Measurements from ENCODE around the gene EIF2AK2.

EIF2AK2 gene

DNA sequence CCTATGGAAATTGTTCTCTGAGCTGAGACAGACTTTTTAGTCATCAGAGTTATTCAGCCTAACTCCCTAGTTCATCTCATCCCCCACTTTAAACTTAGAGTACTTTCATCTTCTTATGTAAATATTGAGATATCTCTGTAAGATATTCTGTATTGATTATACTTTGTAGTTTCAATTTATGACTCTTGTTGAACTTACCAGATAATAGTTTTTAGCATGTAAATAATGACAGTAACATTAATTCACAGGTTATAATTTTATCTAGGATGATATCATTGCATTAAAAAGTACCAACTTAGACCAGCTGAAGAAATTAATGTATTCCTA, 14.8 kb upstream of the EIF2AK2 start:
- DNase-seq (ENCODE audit: low spot score), result no peak

DNA sequence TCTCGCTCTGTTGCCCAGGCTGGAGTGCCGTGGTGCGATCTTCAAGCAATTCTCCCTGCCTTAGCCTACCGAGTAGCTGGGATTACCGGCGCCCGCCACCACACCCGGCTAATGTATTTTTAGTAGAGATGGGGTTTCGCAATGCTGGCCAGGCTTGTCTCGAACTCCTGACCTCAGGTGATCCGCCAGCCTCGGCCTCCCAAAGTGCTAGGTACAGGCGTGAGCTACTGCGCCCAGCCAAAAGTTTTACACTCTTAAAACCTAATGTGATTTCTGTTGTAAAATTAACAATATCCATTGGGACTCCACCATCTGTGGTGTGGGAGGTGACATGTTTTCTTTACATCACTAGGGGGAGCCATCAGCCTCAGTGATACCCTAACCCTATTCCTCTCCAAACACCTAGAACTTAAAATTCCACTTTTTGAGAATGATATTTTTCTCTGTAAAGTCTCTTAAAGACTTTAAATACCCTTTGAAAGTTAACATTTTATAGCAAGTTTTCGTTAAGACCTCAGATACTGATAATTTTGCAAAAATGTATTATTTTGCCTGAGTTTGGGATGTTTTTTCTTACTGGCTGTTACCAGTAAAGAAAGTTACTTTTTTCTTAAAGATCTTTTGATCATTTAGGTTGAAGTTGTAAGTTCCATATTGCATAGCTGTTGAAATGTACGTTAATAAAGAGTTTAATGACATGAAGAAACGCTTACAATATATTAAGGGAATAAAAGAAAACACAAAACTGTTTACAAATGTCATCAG, 11.6 kb upstream of the EIF2AK2 start:
- DNase-seq (ENCODE audit: low spot score), result peak; percentile 72

GRCh38 chr2:37167636-37168180, 10.9 kb upstream of the EIF2AK2 start:
- DNase-seq (ENCODE audit: low spot score), result no peak

- DNase-seq (ENCODE audit: low spot score), result no peak
Observed at GRCh38 chr2:37164757-37165156, 8.0 kb upstream of the EIF2AK2 start.

DNA sequence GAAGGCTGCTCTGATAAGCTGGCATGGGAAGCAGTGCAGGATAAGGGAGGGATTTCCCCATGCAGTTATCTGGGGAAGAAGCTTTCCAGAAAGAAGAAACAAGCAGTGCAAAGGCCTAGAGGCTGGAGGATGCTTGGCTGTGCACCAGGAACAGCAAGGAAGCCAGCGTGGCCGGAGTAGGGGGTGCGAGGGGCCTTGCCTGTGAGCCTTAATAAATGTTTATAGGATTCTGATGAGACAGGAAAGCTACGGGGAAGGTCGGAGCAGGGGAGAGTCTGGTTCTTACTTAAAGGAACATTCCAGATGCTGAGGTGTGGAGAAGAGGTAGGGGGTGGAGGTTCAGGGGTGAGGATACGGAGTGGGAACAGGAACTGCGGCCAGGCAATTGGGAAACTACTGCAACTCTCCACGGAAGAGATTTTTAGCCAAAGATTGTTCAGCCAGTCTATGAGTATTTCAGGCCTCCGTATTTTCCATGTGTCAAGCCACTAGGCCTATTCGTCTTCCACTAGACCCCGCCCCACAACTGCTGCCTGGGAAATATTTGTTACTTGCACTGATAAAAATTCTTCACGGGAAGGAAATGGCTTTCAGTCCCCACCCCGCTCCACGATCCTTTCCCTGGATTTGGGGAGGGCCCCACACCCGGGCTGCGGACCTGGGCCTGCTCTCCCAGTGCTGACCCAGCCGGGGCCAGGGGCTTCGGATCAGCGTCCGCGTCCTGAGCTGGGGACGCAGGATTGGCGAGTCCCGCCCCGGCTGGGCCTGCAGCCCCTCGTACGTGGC, 516 bp downstream of the EIF2AK2 start:
- DNase-seq (ENCODE audit: low spot score), result peak; percentile 18

- DNase-seq (ENCODE audit: low spot score), result peak; percentile 26
Observed at GRCh38 chr2:37154785-37155184, 2.0 kb downstream of the EIF2AK2 start.

GRCh38 chr2:37153224-37153623, 3.6 kb downstream of the EIF2AK2 start:
- DNase-seq (ENCODE audit: low spot score), result no peak

DNA sequence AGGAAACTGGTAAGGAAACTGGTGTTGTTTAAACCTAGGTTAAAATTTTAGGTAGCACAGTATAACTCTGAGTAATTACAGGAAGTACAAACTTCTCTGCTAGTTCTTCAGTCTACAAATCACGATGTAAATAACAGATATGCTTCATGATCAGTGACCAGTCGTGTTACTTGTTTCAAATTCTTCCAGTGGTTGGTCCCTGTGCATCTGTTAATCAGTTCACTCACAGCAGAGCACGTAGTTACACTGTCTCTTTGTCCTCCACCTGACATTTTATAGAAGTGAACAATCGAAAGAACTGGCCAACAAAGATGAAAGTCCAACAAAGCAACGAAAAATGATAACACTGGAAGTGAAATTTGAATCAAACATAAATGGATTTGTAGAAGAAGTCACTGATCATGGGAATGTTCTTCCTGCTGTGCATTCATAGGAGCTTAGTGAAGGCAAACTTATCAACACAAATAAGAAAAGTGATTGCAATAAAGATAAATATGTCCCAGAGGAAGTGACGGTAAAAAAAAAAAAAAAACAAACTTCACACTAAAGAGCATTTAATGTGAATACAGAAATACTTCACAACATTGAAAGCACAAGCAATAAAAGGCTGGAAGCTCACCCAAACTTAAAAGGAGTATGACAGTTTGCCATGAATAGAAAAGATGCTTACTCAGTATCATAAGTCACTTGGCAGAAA, 7.0 kb downstream of the EIF2AK2 start:
- DNase-seq (ENCODE audit: low spot score), result peak; percentile 26

- no peak for DNase-seq (ENCODE audit: low spot score)
Observed at GRCh38 chr2:37148325-37148724, 8.5 kb downstream of the EIF2AK2 start.

- DNase-seq (ENCODE audit: low spot score), result no peak
Observed at GRCh38 chr2:37146062-37146461, 10.7 kb downstream of the EIF2AK2 start.

DNA sequence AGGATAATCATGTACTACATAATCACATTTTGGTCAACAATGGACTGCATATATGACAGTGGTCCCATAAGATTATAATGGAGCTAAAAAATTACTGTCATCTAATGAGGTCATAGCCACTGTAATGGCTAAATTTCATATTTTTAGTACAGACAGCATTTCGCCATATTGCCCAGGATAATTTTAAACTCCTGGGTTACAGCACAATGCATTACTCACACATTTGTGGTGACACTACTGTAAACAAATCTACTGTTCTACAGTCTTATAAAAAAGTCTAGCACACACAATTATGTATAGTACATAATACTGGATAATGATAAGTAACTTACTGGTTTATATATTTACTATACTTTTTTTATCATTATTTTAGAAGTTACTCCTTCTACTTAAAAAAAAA, 12.8 kb downstream of the EIF2AK2 start:
- DNase-seq (ENCODE audit: low spot score), result no peak

GRCh38 chr2:37142546-37142945, 14.2 kb downstream of the EIF2AK2 start:
- DNase-seq (ENCODE audit: low spot score), result no peak

DNA sequence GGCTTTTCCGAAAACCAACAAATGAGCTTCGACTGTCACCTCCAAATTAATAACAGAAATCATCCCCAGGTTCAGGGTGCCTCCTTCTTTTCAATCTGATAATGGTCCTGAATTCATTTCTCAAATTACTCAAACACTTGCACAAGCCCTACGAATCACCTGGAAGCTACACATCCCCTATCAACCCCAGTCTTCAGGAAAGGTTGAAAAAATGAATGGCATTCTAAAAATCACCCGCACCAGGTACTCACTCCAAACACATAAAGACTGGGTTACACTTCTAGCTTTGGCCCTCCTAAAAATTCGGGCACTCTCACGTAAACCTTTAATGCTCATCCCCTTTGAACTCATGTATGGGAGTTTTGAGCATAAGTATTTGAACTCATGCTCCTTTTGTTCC, 23.9 kb downstream of the EIF2AK2 start:
- DNase-seq (ENCODE audit: low spot score), result no peak

- no peak for DNase-seq (ENCODE audit: low spot score)
Observed at GRCh38 chr2:37125416-37125815, 31.4 kb downstream of the EIF2AK2 start.

- DNase-seq (ENCODE audit: low spot score), result no peak
Observed at GRCh38 chr2:37119157-37119556, 37.6 kb downstream of the EIF2AK2 start.

DNA sequence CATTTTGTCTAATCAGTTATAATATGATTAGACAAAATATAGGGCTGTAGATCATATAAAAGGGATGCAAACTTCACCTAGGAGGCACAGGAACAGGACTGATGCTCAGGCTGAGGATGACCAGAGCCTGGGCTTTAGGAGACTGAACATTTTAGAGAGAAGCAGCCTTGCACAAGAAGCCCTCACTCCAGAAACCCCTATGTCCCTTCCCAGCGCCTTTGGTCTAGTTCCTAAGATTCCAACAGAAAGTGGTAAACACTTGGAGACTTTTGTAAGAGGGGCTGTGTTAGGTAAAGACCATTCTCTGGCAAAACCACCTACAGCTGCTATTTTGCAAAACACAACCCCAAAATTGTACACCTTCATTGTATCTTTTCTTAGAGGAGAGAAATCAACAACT, 39.2 kb downstream of the EIF2AK2 start:
- DNase-seq (ENCODE audit: low spot score), result no peak

DNA sequence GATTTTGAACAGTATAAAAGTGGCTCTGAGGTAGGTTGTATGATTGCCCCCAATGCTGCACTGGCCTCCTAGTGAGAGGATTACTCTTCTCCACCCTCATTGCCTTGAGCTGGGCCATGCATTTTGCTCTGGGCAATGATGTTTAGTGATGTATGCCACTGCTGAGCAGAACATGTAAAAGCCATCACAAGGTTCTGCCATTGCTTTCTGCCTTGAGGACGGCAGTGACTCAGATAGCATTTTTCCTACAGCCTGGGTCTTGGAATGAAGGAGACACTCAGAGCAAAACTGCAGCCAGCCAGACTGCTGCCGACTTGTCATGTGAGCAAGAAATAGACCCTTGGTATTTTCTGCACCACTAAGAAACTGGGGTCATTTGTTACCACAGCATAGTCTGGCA, 44.8 kb downstream of the EIF2AK2 start:
- DNase-seq (ENCODE audit: low spot score), result no peak

DNA sequence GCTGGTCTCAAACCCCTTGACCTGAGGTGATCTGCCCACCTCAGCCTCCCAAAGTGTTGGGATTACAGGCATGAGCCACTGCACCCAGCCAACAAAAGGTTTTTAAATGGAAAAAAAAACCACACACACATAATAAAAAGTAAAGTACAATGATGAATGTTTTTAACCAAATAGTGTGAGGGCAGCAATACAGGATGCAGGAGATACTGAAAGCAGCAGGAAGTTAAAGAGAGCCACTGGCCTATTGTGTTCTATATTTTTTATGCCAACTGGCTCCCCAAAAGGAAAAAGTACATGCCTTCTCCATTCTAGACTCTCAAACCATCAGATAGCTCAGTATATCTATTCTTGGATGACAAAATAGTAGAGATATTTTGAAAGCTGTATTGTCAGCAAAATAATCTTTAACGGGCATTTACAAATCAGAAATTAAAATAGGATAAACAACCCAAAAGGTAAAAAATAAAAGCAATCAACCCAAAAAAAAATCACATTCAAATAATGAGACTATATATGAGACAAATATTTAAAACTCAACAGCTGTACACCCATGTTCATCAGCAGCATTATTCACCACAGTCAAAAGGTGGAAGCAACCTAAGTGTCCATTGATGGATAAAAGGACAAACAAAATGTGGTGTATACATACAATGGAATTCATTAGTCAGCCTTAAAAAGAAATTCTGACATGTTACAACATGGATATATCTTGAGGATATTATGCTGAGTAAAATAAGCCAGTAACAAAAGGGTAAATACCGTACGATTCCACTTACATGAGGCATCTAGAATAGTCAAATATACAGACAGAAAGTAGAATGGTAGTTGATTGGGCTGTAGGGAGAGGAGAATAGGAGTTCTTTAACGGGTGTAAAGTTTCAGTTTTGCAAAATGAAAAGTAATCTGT, 46.2 kb downstream of the EIF2AK2 start:
- DNase-seq (ENCODE audit: low spot score), result no peak

DNA sequence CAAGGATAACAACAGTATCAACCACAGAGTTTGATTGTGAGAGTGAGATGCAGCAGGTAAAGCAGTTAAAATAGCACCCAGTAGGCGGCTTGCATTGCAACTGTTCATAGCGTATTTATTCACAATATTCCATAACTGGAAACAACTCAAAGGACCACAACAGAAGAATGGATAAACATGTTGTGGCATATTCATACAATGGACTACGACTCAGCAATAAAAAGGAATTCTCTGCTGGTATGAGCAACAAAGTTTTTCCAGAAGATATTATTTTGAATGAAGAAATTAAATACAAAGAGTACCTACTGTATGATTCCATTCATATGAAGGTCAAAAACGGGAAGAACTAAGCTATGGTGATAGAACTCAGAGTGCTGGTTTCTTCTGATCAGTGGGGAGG, 47.3 kb downstream of the EIF2AK2 start:
- no peak for DNase-seq (ENCODE audit: low spot score)

GRCh38 chr2:37105150-37105549, 51.6 kb downstream of the EIF2AK2 start:
- no peak for DNase-seq (ENCODE audit: low spot score)

DNA sequence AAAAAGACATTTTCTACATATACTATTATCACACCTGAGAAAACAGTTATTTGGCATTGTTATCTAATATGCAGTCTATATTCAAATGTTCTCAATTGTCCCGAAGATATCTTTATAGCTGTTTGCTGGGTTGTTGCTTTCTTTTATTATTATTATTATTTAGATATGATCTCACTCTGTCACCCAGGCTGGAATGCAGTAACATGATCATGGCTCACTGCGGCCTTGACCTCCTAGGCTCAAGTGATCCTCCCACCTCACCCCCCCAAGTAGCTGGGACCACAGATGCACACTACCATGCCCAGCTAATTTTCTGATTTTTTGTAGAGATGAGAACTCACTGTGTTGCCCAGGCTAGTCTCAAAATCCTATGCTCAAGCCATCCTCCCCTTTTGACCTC, 52.6 kb downstream of the EIF2AK2 start:
- no peak for DNase-seq (ENCODE audit: low spot score)

DNA sequence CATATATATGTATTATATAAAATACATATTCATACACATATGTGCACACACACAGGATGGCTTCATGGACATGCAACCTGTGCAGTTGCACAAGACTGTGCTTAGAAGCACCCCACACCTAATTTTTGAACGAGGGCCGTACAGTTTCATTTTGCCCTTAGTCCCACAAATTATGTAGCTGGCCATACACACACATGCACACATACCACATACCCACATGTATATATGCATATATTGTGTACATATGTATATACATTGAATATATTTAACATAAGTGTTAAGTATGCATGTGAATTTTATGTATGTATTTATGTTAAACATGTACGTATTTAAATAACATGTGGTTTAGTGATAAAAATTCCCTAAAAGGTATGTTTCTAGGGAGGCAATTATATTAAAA, 54.2 kb downstream of the EIF2AK2 start:
- no peak for DNase-seq (ENCODE audit: low spot score)
